Measurements from ENCODE around the gene PDK2.
A peak's percentile ranks its signal among the peaks of the same experiment; 100 is the strongest.
"Not testable (repeated sequence)": the region's sequence is repeated elsewhere in the genome, so short reads cannot be mapped to it uniquely, and the experiment has no call there.

Gene PDK2

DNA sequence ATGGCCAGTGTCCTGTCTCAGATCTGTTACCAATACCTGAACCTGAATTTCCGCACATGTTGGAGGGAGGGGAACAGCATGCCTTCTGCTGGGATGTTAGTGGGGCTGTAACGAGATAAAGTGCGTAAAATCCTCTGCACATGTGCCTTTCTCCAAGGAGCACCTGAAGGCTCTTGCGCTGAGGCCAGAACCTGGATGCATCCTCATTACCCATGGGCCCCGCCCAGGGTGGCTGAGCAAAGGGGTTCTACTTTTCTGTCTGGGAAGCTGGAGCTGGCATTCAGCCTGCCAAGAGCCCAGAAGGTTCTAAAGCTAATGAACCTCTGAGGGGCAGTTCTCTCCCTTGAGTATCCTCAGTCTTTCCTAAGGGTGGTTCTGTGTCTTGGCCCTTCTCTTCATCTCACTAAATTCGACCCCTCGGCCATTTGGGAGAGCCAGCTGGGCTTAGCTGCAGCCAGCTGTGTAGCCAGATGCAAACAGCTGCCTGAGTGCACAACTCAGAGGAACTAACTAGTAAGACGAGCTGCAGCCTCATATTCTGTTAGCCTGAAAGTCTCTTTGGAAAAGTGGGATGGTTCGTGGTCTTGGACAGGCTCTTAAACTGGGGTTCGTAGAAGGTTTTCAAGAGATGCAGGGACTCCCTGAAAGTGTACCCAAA, 36.7 kb upstream of the PDK2 start:
- DNase-seq, result no peak

DNA sequence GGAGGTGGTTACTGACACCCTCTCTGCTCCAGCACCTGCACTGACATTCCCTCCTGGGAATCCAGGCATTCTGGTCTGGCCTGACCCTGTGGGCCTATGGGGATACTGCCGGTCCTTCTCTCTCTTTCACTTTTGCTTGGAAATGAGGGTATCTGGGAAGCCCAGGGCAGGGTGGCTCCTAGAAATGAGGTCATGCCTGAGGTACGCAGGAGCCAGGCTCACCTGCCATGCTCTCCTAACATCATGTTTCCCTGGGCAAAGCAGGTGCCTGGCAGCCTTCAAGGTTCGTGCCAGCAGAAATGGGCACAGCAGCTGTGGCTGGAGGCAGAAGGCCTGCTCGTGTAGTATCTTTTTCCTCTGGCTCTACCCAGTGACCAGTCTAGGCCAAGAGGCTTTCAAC, 35.9 kb upstream of the PDK2 start:
- DNase-seq, result no peak

DNA sequence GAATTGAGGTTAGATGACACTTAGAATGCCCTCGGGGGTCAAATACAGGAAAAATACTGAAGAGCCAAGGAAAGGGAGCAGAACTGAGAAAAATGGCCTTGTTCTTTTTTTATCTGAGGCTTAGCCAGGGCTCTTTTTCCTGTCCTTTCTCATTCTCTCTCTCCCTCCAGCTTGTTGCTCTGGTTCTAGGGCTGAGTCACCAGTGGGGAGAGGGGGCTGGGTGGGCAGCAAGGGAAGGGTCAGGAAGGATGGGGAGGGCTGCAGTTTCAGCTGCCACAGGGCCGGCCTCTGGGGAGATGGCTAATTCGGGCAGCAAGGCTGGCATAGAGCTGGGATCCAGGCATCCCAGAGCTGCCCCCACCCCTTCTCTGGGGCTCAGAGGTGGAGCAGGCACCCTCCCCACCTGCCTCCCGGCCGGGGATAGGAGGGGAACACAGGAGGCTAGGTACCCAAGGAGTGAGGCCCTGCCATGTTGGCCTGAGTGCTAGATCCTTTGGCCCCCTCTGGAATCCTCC, 35.3 kb upstream of the PDK2 start:
- no peak for DNase-seq

DNA sequence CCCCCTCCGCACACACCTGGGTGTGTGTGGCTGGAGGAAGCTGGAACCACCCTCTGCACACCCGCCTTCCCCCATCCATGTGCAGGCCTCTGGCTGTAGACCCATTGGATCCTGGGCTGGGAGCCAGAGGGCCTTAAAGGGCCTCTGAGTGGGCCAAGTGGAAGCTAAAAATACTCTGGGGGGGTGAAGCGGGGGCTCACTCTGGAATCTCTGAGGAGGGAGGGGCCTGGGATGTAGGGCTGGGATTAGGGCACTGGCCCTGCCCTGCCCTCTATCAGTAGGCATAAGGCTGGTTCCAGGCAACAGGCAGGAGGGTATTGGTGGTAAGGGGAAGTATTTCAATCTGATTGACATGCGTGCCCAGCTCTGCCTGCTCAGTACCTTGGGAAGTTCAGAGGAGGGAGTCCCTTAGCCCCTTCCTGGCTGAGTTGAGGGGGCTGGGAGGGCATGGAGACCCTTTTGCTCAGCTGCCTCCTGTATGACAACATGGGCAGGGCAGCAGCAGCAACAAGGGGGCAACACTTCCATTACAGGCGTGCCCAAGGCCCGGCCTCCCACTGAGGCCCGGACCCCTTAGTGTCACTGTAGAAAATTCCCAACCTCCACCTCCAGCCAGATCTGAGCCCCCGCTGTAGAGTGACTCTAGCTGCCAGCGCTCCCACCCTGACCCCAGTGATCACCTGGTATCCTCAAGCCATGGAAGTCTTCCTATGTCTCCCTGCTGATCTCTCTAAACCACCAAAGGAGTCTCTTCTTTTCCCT, 34.0 kb upstream of the PDK2 start:
- DNase-seq, result peak in 20 of 56 donors; percentile 7 to 55 (median 16)

DNA sequence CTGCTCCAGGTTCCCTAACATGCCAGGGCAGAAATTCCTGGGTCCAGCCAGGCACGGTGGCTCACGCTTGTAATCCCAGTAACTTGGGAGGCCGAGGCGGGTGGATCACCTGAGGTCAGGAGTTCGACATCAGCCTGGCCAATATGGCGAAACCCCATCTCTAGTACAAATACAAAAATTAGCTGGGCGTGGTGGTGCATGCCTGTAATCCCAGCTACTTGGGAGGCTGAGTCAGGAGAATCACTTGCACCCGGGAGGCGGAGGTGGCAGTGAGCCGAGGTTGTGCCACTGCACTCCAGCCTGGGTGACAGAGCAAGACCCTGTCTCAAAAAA, 33.5 kb upstream of the PDK2 start:
- DNase-seq, result not testable (repeated sequence)

DNA sequence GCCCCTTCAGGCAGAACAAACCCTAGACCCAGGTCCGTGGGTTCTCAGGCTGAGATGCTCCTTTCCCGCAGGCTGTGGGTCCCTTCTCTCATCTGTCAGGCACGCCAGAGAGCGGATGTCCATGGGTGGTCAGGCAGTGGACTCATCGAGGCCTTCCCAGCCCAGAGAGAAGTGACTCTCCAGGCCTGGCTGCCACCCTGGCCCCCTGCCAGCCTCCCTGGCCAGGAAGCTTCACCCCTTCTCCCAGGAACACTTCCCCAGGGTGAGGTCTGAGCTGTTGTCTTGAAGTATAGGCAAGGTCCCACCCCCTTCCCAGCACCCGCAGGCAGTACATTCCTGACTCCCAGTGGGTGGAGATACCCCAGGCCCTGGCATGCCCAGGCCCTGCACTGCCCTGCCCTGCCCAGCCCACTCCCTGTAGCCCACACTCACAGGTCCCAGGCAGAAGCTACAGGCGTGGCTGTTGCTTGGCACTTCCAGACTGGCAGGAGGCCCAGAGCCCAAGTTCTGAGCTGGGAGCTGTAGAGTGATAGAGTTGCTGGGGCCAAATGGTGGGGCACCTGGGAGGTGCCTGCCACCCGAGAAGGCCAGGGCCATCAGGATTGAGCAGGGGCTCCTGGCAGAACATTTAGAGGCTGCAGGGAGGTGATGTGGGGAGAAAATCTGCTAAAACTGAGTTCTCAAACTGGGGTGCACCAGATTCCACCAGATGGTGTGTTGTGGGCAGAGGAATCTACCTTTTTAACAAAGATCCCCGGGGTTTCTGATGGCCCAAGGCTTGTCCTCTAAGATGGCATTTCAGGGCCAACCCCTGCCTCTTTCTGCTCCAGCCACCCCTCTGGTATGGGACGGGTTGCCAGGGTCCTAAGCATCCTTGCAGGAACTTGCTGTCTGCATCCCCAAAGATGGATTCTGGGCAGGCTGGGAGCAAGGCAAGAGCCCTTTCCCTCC, 32.6 kb upstream of the PDK2 start:
- peak in 2 of 56 donors; percentile 22 to 28 for DNase-seq

DNA sequence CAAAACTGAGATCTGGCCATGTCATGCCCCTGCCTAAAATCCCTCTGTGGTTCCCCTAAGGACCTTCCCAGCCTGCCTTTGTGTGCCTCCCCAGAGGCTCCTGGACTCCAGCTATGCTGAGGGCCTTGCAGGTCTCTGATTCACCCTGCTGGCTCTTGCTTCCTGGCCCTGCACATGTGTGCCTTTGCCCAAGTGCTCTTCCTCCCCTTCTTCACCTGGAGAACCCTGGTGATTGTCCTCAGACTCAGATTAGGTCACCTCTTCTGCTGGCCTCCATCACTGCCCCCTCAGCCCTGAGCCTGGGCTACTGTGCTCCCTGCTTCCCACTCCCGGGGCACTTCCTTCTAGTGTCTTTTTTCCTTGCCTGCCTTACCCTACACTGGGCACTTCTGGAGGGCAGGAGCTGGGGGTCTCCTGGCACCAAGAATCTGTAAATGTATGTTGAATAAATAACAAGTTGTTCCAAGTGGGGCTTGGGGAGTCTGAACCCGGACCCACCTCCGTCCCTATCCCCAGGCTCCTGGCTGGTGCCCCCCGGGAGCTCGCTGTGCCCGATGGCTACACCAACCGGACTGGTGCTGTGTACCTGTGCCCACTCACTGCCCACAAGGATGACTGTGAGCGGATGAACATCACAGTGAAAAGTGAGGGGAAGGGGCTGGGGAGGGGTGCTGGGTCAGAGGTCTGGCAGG, 31.4 kb upstream of the PDK2 start:
- DNase-seq, result no peak

DNA sequence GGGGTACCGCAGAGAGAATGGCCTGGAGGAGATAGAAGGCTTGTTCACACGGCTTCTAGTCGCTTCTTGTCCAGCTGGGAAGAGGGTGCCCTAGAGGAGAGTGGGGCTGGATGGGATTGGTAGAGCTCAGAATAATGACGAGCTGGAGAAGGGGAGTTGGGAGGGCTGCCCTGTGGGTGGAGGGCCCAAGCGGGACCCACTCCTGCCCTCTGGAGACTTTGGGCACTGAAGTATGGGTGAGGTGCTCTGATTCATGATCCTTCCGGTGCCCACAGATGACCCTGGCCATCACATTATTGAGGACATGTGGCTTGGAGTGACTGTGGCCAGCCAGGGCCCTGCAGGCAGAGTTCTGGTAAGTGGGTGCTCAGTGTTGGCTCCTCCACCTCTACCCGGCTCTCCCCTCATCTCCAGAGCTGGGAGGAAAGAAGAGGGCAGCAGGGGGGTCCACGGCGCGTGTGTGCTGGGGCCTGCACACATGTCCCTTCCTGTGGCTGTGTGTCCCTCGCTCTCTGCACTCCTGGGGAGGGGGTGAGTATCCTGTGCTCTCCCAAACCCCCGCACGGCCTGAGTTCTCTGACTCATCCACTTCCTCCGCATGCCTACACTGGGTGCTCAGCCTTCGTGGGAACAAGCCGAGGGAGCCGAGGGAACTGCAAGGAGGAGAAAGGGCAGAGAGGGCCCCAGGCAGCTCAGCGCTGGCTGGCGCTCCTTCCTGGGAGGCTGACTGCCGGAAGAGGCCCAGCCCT, 30.7 kb upstream of the PDK2 start:
- peak in 26 of 56 donors; percentile 6 to 62 (median 25) for DNase-seq

DNA sequence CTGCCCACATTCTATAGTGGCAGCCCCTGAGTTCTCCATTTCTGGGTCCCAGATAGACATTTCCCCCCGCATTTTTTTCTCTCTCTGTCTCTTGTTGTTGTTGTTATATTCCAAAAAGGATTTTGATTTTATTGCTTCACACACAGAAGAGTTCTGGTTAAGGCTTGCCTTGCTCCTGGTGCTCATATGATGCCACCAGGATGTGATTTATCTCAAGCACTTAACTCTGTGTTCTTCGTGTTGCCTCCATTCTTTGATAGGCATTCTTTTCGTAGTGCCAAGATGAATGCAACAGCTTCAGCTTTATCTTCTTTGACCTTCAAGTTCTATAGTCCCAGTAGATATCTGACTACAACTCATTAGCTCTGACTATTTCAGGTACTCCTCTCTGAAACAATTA, 30.1 kb upstream of the PDK2 start:
- no peak for DNase-seq

DNA sequence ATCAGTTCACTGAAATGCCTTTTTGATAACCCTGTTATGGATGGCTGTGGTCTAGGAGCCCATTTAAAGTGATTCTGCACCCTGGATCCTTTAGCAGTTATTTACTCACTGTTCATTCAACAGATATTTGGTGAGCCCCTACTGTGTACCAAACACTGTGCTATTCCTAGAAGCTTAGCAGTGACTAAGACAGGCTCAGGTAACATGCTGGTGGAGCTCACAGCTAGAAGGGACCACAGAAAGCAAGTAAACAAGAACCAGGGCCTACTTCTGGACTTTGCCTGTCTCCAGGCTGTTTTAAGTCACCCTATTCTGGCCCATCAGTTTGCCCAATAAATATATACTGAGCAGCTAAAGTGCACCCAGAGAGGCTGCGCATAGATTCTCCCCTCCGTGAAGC, 28.2 kb upstream of the PDK2 start:
- no peak for DNase-seq

DNA sequence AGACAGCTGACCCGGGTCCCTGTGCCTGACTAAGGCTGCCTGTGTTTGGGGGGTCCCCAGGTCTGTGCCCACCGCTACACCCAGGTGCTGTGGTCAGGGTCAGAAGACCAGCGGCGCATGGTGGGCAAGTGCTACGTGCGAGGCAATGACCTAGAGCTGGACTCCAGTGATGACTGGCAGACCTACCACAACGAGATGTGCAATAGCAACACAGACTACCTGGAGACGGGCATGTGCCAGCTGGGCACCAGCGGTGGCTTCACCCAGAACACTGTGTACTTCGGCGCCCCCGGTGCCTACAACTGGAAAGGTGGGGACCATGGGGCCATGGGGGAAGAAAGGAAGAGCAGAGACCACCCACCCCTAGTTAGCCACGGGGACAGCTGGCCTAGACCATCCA, 27.2 kb upstream of the PDK2 start:
- DNase-seq, result no peak

DNA sequence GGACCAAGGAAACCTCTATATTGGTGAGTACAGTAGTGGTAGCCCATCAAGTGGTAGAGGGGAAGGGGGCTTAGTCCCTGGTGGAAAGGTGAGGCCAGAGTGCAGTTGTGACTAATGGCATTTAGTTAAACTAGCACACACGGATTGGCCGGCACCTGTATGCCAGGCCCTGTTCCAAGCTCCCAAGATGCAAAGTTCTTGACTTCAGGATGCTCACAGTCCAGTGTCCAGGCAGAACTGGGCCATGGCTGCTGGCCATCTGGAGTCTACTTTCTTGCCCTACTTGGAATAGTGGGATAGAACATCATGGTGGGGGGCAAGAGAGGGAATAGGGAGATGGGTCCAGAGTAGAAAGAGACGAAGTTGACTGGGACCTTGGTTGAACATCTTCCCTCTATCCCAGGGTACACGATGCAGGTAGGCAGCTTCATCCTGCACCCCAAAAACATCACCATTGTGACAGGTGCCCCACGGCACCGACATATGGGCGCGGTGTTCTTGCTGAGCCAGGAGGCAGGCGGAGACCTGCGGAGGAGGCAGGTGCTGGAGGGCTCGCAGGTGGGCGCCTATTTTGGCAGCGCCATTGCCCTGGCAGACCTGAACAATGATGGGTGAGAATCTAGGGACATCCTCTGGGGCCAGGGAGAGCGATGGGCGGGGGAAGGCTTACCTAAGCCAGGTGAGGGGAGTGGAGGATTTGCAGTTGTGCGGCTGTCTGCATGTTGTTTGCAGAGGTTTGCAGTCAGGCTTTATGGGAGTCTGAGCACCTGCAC, 24.1 kb upstream of the PDK2 start:
- DNase-seq, result no peak

DNA sequence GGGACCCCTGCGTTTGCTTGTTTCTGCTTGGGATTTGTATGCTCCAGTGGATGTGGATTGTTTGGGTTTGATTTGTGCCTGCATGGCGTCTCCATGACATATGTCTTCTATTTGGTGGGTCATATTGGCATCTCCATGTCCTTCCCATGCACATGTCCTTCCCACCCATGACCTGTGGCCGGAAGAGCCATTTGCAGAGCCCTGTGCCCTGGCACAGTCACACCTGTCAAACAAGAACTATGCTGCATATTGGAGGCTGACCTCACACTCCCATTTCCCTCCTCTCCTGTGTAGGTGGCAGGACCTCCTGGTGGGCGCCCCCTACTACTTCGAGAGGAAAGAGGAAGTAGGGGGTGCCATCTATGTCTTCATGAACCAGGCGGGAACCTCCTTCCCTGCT, 23.5 kb upstream of the PDK2 start:
- no peak for DNase-seq

DNA sequence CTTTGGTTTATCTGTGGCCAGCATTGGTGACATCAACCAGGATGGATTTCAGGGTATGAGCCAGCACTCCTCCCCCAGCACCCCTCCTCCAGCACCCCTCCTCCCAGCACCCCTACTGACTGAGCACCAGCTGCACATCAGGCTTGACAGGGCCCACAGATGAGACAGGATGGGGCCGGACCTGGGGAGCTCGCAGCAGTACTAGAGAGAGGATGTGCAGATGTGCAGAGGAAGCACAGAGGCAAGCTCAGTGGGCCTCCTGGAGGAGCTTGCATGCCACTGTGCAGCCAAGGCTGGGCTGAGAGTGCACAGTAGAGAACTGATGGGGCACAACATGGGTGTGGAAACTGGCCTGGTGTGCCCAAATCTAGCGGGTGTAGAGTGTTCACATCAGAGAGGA, 23.0 kb upstream of the PDK2 start:
- DNase-seq, result no peak

DNA sequence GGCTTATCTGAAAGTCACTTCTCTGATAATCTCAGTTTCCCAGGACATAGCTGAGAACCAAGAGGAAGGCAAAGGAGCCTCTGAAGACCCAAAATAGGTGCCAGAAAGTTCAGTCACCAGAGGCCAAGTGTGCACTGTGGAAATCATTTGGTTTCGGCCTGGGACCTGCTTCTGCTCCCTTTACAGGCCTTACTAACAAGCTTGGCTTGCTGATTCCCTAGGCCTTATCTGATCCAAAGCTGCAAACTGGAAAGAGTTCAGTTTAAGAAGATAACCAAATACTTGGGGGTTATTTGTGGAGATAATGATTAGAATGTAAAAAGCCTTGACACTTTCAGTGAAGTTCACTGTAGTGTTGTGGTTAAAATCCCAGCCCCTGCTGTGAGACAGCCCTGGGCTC, 22.2 kb upstream of the PDK2 start:
- DNase-seq, result no peak

DNA sequence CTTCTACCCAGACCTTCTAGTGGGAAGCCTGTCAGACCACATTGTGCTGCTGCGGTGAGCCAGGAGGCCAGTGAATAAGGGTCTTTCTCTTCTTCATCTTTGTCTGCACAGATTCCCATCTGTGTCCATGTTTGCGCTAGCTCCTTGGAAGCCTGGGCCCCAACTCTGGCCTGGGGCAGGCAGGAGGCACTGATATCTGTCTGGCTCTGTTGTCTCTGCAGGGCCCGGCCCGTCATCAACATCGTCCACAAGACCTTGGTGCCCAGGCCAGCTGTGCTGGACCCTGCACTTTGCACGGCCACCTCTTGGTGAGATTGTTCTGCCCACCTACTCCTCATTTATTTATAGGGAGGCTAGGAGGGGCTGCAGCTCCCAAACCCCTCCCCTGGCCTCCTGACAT, 20.9 kb upstream of the PDK2 start:
- no peak for DNase-seq

DNA sequence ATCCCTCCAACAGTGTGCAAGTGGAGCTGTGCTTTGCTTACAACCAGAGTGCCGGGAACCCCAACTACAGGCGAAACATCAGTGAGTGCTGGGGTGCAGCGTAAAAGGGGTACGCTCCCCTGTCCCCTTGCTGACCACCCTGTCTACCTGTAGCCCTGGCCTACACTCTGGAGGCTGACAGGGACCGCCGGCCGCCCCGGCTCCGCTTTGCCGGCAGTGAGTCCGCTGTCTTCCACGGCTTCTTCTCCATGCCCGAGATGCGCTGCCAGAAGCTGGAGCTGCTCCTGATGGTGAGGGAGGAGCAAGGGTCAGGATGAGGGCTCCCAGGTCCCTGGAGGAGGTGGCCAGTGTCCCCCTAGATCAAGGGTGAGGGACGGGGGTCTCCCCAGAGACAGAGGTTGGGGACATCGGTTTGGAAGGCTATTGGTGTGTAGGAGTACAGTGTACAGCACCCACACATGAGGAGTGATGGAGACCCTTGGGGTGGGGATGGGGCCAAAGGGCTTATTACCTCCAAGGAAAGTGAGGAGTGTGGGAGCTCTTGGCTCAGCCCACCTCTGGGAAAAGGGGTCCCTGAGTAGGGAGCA, 19.6 kb upstream of the PDK2 start:
- DNase-seq, result no peak

DNA sequence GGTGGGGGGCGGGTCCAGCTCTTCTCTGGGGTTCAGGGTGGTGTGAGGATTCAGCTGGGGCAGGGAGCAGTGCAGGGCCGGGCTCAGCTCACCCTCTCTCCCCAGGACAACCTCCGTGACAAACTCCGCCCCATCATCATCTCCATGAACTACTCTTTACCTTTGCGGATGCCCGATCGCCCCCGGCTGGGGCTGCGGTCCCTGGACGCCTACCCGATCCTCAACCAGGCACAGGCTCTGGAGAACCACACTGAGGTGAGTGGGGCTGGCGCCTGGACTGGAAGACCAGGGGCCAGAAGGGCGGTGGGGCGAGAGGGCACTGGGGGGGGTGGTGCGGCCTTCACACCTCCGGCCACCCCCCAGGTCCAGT, 18.9 kb upstream of the PDK2 start:
- no peak for DNase-seq

DNA sequence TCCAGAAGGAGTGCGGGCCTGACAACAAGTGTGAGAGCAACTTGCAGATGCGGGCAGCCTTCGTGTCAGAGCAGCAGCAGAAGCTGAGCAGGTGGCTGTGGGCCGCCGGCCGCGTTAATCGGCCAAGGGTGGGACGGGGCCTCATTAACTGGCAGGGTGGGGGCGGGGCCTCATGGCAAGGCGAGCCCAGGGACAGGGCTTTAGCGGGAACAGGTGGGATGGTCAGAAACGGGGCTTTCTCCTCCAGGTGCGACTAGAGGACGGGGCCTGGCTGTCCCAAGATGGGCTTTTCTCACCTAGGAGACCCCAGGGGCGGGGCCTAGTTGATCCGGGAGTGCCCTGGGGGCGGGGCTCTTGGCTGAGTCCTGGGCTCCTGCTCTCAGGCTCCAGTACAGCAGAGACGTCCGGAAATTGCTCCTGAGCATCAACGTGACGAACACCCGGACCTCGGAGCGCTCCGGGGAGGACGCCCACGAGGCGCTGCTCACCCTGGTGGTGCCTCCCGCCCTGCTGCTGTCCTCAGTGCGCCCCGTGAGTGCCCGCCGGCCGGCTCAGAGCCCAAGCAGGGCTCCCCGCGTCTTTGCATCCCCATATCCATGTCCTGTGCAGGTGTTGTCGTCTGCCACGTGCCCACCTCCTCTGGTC, 18.4 kb upstream of the PDK2 start:
- DNase-seq, result no peak

Data from nucleus accumbens (tissue), 56 donors.